ENCODE data around the gene SVOP. TPM values are rescaled to one million over a fixed set of nuclear protein-coding genes. Genes with fewer than 3 reads are reported as not detected.
"Not testable (repeated sequence)": the region's sequence is repeated elsewhere in the genome, so short reads cannot be mapped to it uniquely, and the experiment has no call there.

The SVOP gene
- total and polyA plus RNA-seq, 5 experiments from 2014 or later, result not detected

GRCh38 chr12:108861878-108862587 is 158.8 kb downstream of the SVOP start:
- H3K27ac Mint-ChIP-seq, result peak overlapping the region in 1 of 10 donors; percentile 37
- no peak overlapping the region for H3K4me3 Mint-ChIP-seq
- H3K4me1 Mint-ChIP-seq, result peaks cover 6 to 39% (median 19%) of the 10 kb centered on the region in 4 donors
- POLR2A ChIA-PET, result no interaction called here
- no peaks in the 10 kb centered on the region for H3K9me3 Mint-ChIP-seq
- H3K27me3 Mint-ChIP-seq, result peaks cover 0 to 3% (median 0%) of the 10 kb centered on the region in 5 donors
- ATAC-seq (no peak), DNase-seq (peak in 1 of 10 donors; percentile 7)
- H3K36me3 Mint-ChIP-seq, result no peaks in the 10 kb centered on the region

- Mint-ChIP-seq H3K27me3 (peaks cover 0 to 5% (median 0%) of the 10 kb centered on the region in 5 donors), H3K27ac (peak overlapping the region in 3 of 10 donors; percentile 38 to 66 (median 51)), H3K4me1 (peaks cover 18 to 55% (median 34%) of the 10 kb centered on the region in 4 donors), H3K4me3 (peak overlapping the region in 2 of 10 donors; percentile 29 to 31), H3K36me3 (no peaks in the 10 kb centered on the region), H3K9me3 (no peaks in the 10 kb centered on the region)
- POLR2A ChIA-PET, result no interaction called here
- DNase-seq, result peak in 1 of 10 donors; percentile 1
- no peak for ATAC-seq
Measured at GRCh38 chr12:108860443-108860842, 160.4 kb downstream of the SVOP start.

- H3K4me1 Mint-ChIP-seq, result peaks cover 18 to 61% (median 36%) of the 10 kb centered on the region in 4 donors
- H3K27ac Mint-ChIP-seq, result peak overlapping the region in 1 of 10 donors; percentile 51
Measured at GRCh38 chr12:108859923-108860291, 161.0 kb downstream of the SVOP start.

GRCh38 chr12:108859141-108859922 is 161.5 kb downstream of the SVOP start:
- DNase-seq, result peak in 1 of 10 donors; percentile 14
- peaks cover 18 to 66% (median 39%) of the 10 kb centered on the region in 4 donors for H3K4me1 Mint-ChIP-seq
- POLR2A ChIA-PET, result interaction anchor here (0.6 to 2.5 kb wide), 2 partner anchors 21 to 299 kb away, joined by 3 to 15 read pairs; no protein-coding TSS in a partner anchor

More at GRCh38 chr12:108859923-108860291, 161.0 kb downstream of the SVOP start:
- DNase-seq, result no peak
- Mint-ChIP-seq H3K4me3 (no peak overlapping the region), H3K27me3 (peaks cover 0 to 5% (median 0%) of the 10 kb centered on the region in 5 donors), H3K36me3 (no peaks in the 10 kb centered on the region), H3K9me3 (peaks cover 0 to 3% (median 0%) of the 10 kb centered on the region in 9 donors)
- POLR2A ChIA-PET, result interaction anchor here (0.6 kb wide), 1 partner anchor 299 kb away, joined by 3 read pairs; no protein-coding TSS in a partner anchor
- no peak for ATAC-seq

GRCh38 chr12:108858311-108859074 is 162.4 kb downstream of the SVOP start:
- DNase-seq, result peak in 1 of 10 donors; percentile 50
- Mint-ChIP-seq H3K27me3 (peaks cover 0 to 5% (median 0%) of the 10 kb centered on the region in 5 donors), H3K9me3 (peaks cover 0 to 3% (median 0%) of the 10 kb centered on the region in 9 donors), H3K4me3 (peak overlapping the region; percentile 77 to 94 (median 88)), H3K4me1 (peaks cover 18 to 72% (median 39%) of the 10 kb centered on the region in 4 donors), H3K36me3 (peaks cover 0 to 5% (median 0%) of the 10 kb centered on the region in 3 donors), H3K27ac (peak overlapping the region; percentile 73 to 95 (median 90))
- POLR2A ChIA-PET, result interaction anchor here (0.6 to 2.5 kb wide), 10 partner anchors 9 to 298 kb away, joined by 3 to 15 read pairs (median 4); partner anchors contain the start of genes ISCU, SART3 and USP30
- no peak for ATAC-seq

More at GRCh38 chr12:108859141-108859922, 161.5 kb downstream of the SVOP start:
- Mint-ChIP-seq H3K27ac (peak overlapping the region in 5 of 10 donors; percentile 67 to 94 (median 86)), H3K4me3 (peak overlapping the region; percentile 77 to 94 (median 88))
- H3K27me3 Mint-ChIP-seq, H3K36me3 Mint-ChIP-seq, ATAC-seq, H3K9me3 Mint-ChIP-seq: not testable (repeated sequence)

Other genes with a start within 250 kb of the SVOP start
- gene SSH1, start 163.5 kb downstream of the SVOP start, total RNA-seq, result 10 to 100 TPM; 29.6 to 30.1 TPM
- 1 to 10 TPM; 3.9 to 9.0 (median 6.0) TPM for gene SSH1, start 163.5 kb downstream of the SVOP start, polyA plus RNA-seq
- not detected for gene DAO, start 141.0 kb downstream of the SVOP start, total RNA-seq
- not detected for gene DAO, start 141.0 kb downstream of the SVOP start, polyA plus RNA-seq
- gene USP30, start 31.5 kb upstream of the SVOP start, total RNA-seq, result 10 to 100 TPM in 1 of 2 experiments, 1 to 10 TPM in 1; 9.8 to 12.1 TPM
- gene USP30, start 31.5 kb upstream of the SVOP start, polyA plus RNA-seq, result 10 to 100 TPM in 2 of 3 donors, 1 to 10 TPM in 1; 9.8 to 11.5 (median 10.2) TPM
- gene ALKBH2, start 72.4 kb upstream of the SVOP start, total RNA-seq, result 10 to 100 TPM; 20.8 to 23.2 TPM
- 10 to 100 TPM; 11.5 to 22.5 (median 19.1) TPM for gene ALKBH2, start 72.4 kb upstream of the SVOP start, polyA plus RNA-seq
- 10 to 100 TPM; 13.6 to 15.0 TPM for gene UNG, start 76.5 kb upstream of the SVOP start, total RNA-seq
- 10 to 100 TPM; 21.0 to 26.8 (median 24.0) TPM for gene UNG, start 76.5 kb upstream of the SVOP start, polyA plus RNA-seq
- gene ACACB, start 95.5 kb upstream of the SVOP start, total RNA-seq, result 10 to 100 TPM; 40.4 to 43.3 TPM
- 1 to 10 TPM; 1.1 to 3.9 (median 2.9) TPM for gene ACACB, start 95.5 kb upstream of the SVOP start, polyA plus RNA-seq

Measured in naive thymus-derived CD8-positive, alpha-beta T cell (primary cell).